ENCODE data around the gene GNG8. TPM values are rescaled to one million over a fixed set of nuclear protein-coding genes. Genes with fewer than 3 reads are reported as not detected.

GNG8 gene
- total RNA-seq, 4 donors from 2014 or later: not detected

GRCh38 chr19:46617601-46618000, 18.4 kb downstream of the GNG8 start:
- no peak overlapping the region for H3K4me3 ChIP-seq
- no peaks in the 10 kb centered on the region for H3K9me3 ChIP-seq
- intact Hi-C loops (cut with DNase I; ENCODE audit: low total_unique reads) (no loop called here), in situ Hi-C loops (cut with MboI; ENCODE audit: low sequenced_read_pairs in 4 of 4) (loop anchor here in 2 of 4 donors (5.0 to 10.0 kb wide), 2 partner anchors 45 to 47 kb away; partner anchors contain the start of gene DACT3 (in 2 of the 2))
- no peak for DNase-seq
- no peak for TF ChIP-seq POLR2A (IDR thresholded peaks at IDR 0.05)
- no peak for TF ChIP-seq CTCF (IDR thresholded peaks at IDR 0.05 in 4 of 5, conservative IDR thresholded peaks at IDR 0.05 in 1 of 5)
- H3K27me3 ChIP-seq: no peaks in the 10 kb centered on the region
- no peak overlapping the region for H3K27ac ChIP-seq
- H3K36me3 ChIP-seq: no peaks in the 10 kb centered on the region
- ATAC-seq: no peak
- H3K4me1 ChIP-seq: peaks cover 32 to 34% of the 10 kb centered on the region in 2 donors

DNA sequence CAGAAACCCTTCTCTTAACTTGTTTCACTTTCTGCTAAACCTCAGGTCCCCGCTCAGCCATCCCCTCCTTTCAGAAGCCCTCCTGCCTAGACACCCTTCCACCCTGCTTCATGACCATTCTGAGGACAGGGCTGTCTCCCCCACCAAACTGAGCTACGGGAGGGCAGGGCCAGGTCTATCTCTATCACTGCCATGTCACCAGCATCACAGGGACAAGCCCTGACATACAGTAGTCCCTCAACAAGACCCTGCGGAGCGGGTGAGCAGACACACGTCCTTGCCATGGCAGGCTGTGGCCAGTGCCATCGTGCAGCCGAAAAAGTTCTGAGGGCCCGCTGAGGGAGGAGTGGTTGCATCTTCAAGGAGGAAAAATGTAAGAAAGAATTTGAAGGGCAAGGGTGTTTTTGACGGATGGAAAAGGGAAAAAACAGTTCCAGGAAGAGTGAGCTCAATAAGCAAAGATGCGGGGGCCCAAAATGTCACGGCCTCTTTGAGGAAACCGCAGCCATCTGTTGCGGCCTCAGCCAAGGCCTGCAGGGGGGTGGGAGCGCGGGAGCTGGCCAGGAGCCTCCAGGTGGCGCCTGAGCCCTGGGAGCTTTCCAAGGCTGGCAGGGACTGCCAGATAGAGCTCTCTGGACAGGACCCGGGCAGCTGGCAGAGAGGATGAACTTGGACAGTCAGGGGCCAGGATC, 19.2 kb downstream of the GNG8 start:
- Histone ChIP-seq H3K27me3 (no peaks in the 10 kb centered on the region), H3K4me1 (peaks cover 32% of the 10 kb centered on the region in 2 donors), H3K36me3 (no peaks in the 10 kb centered on the region), H3K4me3 (no peak overlapping the region), H3K27ac (no peak overlapping the region), H3K9me3 (no peaks in the 10 kb centered on the region)
- DNase-seq: no peak
- TF ChIP-seq CTCF (IDR thresholded peaks at IDR 0.05 in 4 of 5, conservative IDR thresholded peaks at IDR 0.05 in 1 of 5): peak in 1 of 5 experiments; percentile 19
- no peak for TF ChIP-seq POLR2A (IDR thresholded peaks at IDR 0.05)
- no peak for ATAC-seq
- intact Hi-C loops (cut with DNase I; ENCODE audit: low total_unique reads) (no loop called here), in situ Hi-C loops (cut with MboI; ENCODE audit: low sequenced_read_pairs in 4 of 4) (loop anchor here in 2 of 4 donors (5.0 to 10.0 kb wide), 2 partner anchors 46 to 48 kb away; partner anchors contain the start of gene DACT3 (in 2 of the 2))

GRCh38 chr19:46615966-46616365, 20.0 kb downstream of the GNG8 start:
- TF ChIP-seq CTCF (IDR thresholded peaks at IDR 0.05 in 4 of 5, conservative IDR thresholded peaks at IDR 0.05 in 1 of 5): no peak
- TF ChIP-seq POLR2A (IDR thresholded peaks at IDR 0.05): no peak
- DNase-seq: no peak
- no peak for ATAC-seq
- Histone ChIP-seq H3K9me3 (no peaks in the 10 kb centered on the region), H3K27ac (no peak overlapping the region), H3K36me3 (no peaks in the 10 kb centered on the region), H3K27me3 (no peaks in the 10 kb centered on the region), H3K4me3 (no peak overlapping the region), H3K4me1 (peaks cover 24 to 32% of the 10 kb centered on the region in 2 donors)
- intact Hi-C loops (cut with DNase I; ENCODE audit: low total_unique reads): no loop called here
- in situ Hi-C loops (cut with MboI; ENCODE audit: low sequenced_read_pairs in 4 of 4): loop anchor here in 2 of 4 donors (5.0 to 10.0 kb wide), 2 partner anchors 46 to 49 kb away; partner anchors contain the start of gene DACT3 (in 2 of the 2)

DNA sequence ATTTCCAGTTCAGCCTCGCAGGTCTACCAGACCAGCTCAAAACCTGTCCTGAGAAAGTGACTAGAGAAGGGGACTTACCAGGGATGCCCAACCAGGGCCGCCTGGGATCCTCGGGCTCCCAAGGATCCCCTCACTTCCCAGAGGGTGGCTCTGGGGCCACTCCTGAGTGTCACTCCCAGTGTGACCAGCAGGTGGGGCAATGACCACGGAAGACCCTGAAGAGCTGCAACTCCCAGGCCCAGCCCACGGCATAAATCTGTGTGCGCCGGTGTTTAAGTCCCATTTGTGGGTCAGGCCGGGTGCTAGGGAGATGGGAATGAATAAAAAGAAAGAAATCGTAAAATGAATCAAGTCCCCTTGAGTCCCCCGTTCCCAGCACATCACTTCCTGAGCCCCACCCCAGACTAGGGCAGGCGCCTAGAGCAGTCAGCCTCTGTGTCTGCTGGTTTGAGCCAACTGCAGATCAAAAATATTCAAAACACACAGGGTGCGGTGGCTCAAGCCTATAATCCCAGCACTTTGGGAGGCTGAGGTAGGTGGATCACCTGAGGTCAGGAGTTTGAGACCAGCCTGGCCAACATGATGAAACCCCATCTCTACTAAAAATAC, 21.8 kb downstream of the GNG8 start:
- Histone ChIP-seq H3K27ac (no peak overlapping the region), H3K36me3 (peaks cover 0 to 11% of the 10 kb centered on the region in 2 donors), H3K4me3 (no peak overlapping the region), H3K9me3 (no peaks in the 10 kb centered on the region), H3K27me3 (no peaks in the 10 kb centered on the region), H3K4me1 (peaks cover 12 to 23% of the 10 kb centered on the region in 2 donors)
- ATAC-seq (peak; percentile 72 to 76), DNase-seq (peak; percentile 47 to 73)
- in situ Hi-C loops (cut with MboI; ENCODE audit: low sequenced_read_pairs in 4 of 4): loop anchor here in 3 of 4 donors (5.0 to 10.0 kb wide), 2 partner anchors 48 to 51 kb away; partner anchors contain the start of gene DACT3 (in 3 of the 3)
- intact Hi-C loops (cut with DNase I; ENCODE audit: low total_unique reads): loop anchor here (1.0 kb wide), 1 partner anchor 48 kb away; no protein-coding TSS in a partner anchor
- TF ChIP-seq POLR2A (IDR thresholded peaks at IDR 0.05) (no peak), CTCF (IDR thresholded peaks at IDR 0.05 in 4 of 5, conservative IDR thresholded peaks at IDR 0.05 in 1 of 5) (peak; percentile 83 to 89 (median 87))

All from gastrocnemius medialis (tissue), 4 donors.